GM21528 (cell line): Measurements from ENCODE around the gene FAM240A.

Source experiments
- ATAC-seq: cut with Tn5 transposase; IDR thresholded peaks from one replicate; pipeline ENCODE4 v1.9.1; 2021; ENCODE audit warnings: mild to moderate bottlenecking, moderate library complexity; ENCODE audit not compliant: unreplicated experiment, low FRiP score

Gene FAM240A

DNA sequence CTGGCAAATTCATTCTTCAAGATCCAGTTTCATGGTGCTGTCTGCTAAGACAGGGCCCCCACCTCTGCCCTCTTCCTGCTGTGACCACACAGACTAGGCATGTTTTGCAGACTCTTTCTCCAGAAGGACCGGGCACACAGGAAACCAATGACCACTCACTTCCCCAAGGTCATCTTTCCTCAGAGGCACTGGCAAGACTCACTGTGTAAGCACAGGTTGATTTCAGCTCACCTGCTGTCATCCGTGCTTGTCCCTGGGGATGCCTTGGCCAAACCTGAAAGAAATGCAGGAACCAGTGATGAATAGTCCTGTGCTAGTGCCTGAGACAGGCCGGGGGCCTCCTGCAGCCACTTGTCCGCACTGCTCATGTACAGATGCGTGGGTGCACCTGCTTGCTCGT is 47.7 kb downstream of the FAM240A start:
- ATAC-seq, result no peak

DNA sequence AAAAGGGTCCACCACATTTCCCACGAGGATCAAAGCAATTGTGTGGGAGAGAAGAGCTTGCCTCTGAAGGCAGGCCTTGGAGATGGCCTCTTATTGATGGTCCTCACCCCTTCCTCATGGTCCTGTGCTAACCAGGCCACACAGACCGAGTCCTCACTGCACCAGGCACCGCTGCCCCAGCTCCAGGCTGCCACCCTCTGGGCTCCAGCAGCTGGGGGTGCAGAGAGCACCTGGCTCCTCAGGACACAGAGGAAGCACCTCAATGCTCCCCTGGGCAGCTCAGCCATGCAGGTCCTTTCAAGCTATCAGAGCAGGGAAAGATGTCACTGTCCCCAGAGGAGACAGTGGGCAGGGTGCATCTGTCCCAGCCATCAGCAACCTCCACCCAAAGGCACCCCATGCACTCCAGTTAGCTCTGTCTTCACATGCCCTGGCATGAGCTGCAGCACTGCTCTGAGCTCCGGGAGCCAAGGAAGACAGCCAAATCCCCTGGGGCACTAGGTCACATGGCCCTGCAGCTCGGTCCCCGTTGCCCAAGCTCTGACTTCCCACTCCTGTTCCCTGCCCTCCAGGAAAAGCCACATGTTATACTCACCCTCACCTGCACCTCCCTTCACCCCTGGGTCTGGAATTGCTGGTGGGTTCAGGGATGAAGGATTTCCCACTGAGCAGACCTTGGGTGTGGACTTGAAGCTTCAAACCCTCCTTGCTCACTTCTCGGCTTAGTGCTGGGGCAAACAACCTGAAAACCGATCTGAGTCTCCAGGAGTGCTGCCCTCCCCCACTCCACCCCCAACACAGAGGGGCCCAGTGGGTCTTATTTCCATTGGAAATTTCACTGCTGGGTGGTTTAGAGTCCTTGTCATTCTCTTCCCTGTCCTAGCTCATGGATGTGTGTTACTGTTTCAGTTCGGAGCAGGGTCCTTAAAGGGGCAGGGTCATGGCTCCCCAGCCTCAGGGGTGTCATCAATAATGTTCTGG is 48.5 kb downstream of the FAM240A start:
- ATAC-seq, result no peak

DNA sequence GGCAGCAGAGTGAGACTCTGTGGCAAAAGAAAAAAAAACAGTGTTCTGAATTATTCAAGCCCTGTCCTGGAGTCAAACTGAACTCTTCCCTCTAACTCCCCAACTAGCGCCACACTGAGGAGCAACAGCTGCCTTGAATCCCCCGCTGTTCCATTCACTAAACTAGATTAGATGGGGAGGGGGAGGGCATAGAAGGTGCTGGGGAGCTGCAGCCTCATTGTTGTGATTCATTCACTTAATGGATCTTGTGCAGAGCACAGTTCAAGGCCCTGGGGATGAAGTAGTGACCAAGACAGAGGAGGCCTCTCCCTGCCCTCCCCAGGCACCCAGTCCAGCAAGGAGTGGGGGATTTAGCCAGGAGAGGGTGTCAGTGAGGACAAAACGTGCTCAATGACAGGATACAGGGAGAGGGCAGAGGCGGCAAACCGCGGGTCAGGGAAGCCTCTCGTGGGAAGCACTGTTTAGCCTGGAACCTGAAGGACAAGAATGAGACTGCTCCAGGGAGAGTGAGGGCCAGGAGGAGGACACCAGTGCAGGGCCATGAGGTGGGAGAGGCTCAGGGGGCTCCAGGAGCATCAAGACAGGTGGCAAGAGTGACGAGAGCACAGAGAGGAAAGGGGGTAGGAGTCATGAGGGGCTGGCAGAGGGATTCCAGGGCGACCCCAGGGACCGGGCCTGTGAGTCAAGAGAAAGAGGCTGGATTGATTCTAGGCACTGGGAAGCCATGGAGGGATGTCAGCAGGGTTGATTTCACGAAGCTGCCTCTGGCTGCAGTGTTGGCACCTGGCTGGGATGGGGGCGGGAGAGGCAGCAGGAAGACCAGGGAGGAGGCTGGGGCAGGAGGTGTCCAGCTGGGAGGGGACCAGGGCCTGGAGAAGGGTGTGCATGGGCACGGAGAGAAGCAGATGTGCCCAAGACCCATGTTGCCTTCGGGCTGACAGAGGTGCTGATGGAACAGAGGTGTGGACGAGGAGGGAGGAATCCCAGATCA is 49.7 kb downstream of the FAM240A start:
- ATAC-seq, result no peak

DNA sequence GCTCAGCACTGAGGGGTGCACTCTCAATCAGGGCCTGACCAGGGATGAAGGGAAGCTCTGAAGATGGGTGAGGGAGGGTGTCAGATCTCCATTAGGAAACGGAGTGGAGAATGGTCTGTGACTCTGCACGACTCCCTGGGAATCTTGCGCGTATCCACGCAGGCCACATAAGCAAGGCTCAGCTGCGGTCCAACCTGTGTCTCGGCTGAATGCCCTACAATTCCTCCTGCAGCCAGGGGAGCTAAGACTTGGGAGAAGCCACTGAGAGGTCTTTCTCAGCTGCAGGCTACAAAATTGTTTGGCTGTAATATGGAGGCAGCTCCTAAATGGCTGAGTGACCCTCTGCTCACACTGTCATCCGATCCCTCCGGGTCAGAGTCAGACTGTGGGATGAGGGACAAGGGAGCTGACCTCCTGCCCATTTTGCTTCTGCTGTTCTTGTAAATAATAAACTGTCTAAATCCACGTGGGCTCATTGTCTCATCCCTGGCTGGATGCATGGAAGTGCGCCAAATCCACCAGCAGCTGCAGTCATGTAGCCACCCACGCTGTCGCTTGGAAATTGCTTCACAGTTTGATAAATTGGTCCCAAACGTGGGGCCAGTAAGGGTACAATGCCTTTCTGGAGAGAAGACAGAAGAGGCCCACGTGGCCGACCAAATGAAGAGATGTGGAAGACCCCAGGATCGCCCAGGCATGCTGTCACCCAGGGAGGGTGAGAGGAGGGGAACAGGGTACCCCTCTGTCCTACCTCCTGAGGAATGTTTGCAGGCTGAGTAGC is 50.6 kb downstream of the FAM240A start:
- ATAC-seq, result no peak

DNA sequence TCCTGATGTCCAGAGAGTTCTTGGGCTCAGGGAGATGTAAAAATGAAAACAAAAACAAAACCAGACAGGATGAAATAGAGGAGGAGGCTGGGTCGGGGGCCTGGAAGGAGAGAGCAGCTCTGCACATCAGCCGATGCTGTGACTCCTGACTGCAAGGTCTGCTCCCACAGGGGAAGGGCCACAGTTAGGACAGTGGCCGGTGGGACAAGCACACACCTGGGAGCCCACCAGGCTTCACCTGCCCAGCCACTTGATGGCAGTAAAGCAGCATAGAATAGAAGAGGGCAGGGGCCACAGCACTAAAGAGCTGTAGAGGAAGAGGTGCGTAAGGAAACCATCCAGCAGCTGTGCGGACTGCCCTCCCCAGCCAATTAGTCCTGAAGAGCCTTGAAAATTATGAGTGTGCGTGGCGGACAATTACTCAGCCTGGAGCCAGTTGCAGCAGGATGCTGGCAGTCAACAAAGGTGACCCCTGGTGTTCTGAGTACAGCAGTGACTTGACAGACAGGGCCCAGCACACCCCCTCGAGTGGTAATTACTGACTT is 51.3 kb downstream of the FAM240A start:
- no peak for ATAC-seq

DNA sequence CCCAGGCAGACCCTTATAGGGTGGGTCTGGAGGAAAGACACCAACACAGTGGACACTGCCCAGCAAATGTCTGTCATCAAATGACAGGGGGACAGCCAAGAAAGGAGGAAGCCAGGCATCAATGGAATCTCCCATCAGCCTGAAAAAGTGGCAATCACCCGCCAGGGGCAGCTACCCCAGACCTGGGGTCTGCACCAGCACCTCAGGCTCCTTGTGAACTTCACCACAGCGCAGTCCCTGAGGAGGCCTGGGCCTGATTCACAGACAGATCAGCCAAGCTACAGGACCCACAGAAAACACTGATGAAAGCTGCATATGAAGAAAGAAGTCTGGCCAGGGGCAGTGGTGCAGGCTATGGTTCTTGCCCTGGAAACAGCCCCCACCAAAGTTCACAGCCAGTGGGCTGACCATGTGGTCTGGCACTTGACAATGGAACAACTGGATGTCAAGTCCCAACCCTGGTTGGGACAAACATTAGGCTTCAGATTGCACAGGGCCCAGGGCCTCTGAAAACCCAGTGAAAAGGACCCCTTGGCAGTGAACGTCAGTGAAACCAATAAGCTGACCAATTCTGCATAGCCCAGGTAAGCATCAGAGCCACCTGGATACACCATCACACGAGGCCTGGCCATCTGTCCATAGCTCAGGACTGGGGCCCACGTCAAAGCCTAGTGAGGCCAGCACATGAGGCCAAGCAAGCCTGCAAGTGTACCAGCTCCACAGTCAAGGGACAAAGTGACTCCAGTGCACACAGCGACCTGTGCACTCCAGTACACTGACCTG is 52.1 kb downstream of the FAM240A start:
- ATAC-seq, result no peak

DNA sequence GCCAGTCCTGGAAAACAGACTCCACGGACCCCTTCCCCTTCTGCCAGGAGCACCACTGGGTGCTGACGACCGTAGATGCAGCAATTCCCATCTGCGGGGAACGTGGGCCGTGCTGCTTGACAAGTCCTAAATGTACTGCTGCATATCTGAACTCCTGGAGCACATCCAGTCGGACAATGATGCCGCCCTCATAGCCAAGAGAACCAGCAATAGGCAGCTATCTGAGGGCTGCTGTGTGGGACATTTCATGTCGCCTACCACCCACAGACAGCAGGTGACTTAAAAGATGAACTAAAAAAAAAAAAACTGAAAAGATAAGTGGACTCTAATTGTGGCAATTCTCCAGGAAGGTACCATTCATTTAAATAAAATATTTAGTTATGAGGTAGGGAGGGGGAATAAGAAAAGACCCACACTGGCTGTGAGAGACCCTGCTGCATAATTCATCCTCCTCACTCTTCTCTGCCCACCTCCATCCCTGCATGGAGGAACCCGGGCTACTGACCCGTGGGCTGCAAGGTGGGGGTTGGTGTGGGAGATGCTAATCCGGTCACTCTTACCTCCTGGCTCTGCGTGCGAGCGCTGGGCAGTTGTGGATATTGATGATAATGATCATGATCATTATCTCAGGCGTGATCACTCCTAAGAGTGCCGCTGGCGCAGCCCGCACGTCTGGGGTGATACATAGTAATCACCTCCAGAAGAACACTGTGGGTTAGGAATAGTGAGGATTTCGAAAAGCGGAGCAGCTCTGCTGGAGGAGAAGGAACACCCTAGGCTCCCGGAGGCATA is 52.8 kb downstream of the FAM240A start:
- no peak for ATAC-seq

DNA sequence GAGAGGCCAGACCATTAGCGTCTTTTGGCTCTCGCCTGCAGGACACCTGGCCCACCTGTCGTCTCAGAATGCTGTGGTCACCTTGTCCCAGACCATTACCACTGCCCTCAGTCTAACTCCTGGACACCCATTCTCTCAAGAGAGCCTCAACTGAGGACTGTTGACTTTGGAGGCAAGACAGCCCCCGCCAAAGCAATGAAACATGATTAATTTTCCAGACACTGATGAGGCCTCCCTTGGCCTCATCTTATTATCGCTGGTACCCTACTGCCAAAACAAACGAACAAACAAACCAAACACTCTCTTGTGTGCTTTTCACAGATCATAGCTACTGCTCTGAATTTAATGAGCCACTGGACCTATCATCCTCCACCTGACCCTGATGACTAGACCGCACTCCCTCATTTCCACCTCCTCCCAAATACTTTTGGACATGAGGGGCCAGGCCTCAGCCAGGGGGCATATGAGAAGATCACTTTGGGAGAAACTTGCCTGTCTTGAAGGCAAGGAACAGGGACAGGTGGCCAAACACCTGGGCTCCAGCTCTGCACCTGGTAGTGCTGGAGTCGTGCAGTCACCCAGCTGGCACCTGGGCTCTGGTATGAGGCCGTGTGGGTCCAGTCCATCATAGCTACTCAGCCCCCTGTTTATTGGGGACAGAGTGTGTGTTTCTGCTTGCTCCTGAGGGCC is 53.6 kb downstream of the FAM240A start:
- no peak for ATAC-seq

DNA sequence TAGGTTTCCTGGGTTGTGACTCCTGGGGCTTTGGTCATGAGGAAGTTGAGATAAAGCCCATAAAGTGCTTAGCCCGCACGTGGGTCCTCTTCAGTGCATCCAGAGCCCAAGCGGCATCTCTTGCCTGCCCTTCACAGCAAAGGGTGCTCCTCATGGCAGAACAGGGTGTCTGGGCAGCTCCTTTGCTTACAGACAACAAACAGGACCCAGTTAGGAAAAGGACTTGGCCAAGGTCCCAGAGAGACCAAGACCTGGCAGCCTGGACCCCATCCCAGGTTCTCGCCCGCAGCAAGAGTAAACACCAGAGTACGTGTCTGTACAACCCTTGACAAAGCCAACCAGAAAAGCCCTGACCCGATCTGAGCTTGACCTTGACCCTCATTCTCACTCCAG is 54.1 kb downstream of the FAM240A start:
- ATAC-seq, result no peak

DNA sequence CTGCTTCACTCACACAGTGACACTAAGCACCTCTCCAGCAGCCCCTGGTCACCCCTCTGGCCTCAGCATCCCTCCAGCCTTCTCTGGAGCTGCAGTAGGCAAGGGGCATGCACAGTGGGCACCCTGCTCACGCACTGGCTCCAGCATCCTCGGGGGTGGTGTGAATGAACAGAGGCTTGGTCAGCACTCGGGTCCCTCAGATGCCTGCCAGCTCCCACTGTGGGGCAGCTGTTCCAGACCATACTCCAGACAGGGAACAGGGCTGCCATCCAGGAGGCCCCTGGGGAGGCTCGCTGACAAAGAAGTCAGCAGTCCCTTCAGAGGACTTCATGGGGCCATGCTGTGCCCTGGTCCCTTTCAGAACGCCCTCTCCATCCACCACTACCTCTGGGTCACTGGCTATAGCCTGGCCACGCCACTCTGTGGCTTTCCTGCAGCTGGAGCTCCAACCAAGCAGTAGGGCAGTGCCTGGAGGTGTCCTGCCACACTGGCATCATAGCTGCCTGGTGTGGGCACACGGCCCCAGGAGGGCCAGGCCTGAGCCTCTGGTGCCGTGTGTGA is 54.8 kb downstream of the FAM240A start:
- no peak for ATAC-seq

DNA sequence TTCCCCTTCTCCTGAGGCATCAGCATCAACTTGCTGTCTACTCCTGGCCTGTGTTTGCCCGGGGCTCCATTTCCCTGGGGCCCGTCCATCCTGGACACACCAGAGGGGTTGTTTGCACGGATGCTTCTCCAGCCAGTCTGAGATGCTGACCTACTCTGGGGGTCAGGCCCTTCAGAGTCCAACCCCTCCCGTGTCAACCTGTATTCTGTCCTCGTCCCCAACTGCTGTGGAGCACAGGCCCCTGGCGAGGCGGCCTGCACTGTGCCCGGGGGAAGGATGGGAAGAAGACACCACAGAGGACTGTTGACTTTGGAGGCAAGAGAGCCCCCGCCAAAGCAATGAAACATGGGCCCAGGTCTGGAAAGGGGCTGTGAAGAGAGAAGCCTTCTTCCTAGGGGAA is 55.3 kb downstream of the FAM240A start:
- ATAC-seq, result no peak

DNA sequence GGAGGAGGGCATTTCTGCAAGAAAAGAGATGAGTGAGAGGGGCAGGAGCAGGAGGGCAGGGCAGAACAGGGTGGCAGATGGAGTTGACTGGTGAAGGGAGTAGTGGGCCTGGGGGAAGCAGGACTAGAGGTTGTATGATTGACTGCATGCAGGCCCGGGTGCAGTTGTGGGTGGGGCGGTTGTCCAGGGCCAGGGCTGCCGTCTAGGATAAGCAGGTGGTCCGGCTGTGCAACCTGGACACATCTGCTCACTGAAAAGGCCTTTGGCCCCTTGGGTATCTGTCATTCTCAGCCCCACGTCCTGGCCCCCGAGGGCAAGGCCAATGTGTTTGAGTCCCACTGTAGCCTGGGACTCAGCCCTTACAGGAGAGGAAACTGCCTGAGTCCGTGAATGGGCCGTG is 55.8 kb downstream of the FAM240A start:
- no peak for ATAC-seq

DNA sequence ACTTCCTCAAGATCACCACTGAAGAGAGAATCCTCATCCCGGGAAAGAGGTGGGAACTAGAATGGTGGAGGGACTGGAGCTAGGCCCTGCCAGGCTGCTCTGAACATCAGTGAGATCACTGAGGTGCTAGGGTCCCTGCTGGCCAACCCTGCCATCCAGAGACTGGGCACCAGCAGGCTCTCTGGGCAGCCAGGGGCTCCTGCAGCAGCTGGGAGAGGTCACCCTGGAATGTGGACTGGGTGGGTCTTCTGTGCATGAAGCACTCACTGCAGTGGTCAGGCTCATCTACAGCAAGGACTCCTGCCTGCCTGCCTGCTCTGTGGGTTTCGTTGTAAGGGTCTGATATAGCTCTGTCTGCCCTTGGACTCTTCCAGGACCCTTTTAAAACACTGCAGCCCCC is 56.3 kb downstream of the FAM240A start:
- ATAC-seq, result no peak

DNA sequence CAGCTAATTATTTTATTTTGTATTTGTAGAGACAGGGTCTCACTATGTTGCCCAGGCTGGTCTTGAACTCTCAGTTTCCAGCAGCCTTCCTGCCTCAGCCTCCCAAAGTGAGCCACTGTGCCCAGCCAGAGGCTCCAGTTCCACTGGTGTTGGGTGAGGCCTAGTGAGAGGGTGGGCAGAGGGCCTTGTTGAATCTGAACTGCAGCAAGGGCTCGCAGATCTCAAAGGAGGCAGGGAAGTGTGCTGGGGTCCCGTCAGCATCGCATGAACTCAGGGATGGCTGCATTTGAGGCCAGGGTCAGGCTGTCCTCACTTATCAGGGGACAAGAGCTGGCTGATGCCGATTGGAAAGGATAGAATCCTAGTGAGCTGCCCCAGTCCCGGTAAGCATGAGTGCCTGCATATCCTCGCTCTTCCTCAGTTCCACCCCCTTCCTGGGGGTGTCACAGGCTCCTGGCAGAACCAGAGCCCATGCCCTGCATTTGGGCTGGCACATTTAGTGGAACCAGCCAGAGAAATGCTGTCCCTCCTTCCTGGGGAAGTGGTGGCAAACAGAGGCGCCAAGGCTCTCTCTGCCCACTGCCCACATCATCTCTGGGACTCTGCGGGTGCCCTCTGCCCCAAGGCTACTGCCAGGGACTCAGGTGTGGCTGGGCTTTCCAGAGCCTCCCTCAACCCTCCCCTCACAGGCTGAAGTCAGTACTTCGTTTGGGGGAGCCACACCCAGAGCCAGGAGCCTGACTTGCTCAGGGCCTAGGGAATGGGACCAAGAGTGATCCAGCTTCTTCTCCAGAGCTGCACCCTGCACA is 57.1 kb downstream of the FAM240A start:
- ATAC-seq, result no peak

DNA sequence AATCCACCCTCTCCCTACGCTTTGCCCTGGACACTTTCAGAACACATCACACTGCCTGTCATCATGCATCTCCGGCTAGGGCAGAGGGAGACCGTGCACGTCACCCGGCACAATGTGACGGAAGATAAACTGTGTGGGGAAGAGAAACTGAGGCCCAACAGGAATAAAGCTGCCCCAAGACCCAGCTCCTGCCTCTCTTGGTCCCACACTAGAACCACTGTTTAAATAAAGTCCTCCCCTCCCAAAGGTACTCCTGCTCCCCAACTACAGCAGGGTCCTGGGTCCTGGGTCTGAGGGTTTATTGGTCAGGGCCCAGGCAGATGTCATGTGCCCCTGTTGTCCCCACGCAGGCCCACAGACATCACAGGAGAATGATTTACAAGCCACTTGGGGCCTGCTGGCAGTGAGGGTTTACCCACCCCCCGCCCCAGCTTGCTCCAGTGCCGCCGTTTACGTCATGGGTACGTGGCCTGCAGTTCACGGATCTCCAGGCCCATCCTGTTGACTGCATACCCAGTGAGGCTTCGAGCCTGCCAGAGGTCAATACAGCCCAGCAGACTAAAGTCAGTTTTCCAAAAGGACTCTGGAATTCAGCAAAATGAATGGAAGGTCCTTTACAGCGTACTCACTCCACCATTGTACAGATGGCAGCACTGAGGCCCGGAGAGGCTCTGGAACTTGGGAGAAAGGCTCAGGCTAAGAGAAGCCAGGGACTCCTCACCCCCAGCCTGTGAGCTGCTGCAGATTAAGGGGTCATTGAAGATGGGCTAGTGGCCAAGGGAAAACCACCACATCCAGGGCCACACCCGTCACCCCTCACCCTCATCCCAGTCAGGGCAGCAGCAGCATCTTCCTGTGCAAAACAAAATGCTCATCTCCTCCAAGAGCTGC is 57.9 kb downstream of the FAM240A start:
- ATAC-seq, result no peak

DNA sequence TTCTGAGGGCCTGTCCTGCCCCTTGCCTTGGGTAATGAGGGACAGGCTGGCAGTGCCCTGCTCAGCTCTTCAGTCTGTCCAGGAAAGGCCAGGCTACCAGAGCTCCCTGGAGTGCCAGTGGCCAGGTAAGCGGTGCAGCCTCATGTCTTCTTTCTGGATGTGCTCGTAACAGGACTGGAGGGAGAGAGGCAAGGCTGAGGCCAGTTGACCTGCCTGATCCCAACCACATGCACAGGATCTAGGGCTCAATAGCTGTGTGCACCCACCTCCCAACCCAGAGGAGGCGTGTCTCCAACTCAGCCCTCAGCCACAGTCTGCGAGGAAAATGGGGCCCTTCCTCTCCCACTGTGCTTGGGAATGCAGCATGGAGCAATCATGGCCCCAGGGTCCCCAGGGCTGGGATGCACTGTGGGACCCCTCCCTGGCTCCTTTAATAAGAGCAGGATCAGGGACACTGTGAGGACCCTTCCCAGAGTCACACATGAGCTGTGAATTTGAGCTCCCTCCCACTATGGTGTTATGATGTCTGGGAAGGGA is 58.6 kb downstream of the FAM240A start:
- ATAC-seq, result no peak
